WI38 (cell line): ENCODE measurements around the gene EPHA5.

Source experiments
- H3K4me3 ChIP-seq: 2 replicates; pipeline ENCODE4 v1.5.1; 2011; ENCODE audit warnings: low read depth, mild to moderate bottlenecking, control low read depth, low read length
- TF ChIP-seq, protein P1 (sequence below): IDR thresholded peaks from 2 replicates; pipeline ENCODE4 v1.5.1; 2012; ENCODE audit warnings: low read depth, mild to moderate bottlenecking, control low read depth, low read length

The EPHA5 gene

DNA sequence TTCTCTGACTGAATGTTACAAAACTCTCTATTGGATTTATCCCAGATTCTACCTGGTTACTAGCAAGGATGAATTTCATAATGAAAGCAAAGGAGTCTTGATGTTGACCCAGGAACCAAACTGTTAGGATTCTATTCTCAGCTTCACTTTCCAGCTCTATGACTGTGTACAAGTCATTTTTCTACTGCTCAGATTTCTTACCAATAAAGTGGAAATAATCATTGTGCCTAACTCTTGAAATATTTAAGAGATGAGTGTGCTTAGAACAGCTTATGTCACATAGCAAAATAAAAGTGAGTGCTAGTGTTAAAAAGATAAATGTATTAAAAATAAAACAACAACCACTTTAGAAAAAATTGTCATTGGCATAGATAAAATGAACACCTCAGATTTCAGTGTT, 45.6 kb downstream of the EPHA5 start:
- H3K4me3 ChIP-seq, result no peak overlapping the region
- TF ChIP-seq, protein P1, sequence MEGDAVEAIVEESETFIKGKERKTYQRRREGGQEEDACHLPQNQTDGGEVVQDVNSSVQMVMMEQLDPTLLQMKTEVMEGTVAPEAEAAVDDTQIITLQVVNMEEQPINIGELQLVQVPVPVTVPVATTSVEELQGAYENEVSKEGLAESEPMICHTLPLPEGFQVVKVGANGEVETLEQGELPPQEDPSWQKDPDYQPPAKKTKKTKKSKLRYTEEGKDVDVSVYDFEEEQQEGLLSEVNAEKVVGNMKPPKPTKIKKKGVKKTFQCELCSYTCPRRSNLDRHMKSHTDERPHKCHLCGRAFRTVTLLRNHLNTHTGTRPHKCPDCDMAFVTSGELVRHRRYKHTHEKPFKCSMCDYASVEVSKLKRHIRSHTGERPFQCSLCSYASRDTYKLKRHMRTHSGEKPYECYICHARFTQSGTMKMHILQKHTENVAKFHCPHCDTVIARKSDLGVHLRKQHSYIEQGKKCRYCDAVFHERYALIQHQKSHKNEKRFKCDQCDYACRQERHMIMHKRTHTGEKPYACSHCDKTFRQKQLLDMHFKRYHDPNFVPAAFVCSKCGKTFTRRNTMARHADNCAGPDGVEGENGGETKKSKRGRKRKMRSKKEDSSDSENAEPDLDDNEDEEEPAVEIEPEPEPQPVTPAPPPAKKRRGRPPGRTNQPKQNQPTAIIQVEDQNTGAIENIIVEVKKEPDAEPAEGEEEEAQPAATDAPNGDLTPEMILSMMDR, result no peak

DNA sequence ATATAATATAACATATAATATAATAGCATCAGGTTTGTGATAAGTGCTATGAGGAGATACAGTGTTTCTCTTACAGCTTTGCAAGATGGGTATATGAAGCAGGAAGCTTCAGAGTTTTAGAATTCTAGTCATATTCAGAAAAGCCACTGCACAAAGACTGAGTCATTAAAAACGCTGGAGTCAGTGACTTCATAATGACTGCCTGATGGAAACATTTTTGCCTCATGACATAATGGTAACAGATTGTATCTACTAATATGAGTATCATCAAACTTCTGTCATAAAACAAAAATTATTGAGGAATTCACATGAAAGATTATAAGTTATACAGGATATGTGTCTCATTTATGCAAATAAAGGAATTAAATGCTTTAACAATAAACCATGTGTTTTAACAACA, 46.8 kb downstream of the EPHA5 start:
- no peak overlapping the region for H3K4me3 ChIP-seq
- TF ChIP-seq, protein P1, result no peak

DNA sequence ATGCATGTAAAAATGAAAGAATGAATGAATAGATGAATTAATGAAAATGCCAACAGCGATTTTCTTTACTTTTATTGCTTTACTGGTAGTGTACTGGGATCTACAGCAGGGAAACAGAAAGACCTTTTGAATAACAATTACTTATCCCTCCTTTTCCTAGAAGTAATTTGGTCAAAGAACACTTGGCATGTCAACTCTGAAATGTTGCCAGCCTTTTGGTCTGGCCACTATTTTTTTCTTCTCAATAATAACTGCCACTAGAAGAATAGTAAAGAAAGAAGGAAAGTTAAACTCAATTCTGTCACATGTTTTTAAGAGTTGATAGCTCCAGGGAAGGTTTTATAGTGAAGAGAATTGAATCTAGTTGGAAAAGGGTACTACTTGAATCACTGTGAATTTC, 52.9 kb downstream of the EPHA5 start:
- H3K4me3 ChIP-seq, result no peak overlapping the region
- TF ChIP-seq, protein P1, result no peak

DNA sequence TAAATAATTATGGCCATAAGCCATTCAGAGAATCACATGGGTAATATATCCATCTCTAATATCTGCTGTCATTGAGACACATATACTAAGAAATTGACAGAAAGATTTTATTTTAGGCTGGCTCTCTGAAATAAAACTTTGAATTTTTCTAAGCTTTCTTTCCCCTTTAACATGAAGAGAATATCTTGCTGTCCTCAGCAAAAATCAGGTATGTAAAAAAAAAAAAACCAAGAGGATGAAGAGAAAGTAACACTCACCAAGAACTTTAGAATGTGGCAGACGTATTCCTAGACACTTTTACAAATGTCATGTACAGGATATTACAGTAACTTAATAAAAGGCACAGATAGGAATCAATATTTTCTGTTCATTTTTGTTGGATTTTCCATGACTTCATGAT, 65.8 kb downstream of the EPHA5 start:
- TF ChIP-seq, protein P1, result no peak
- H3K4me3 ChIP-seq, result no peak overlapping the region

DNA sequence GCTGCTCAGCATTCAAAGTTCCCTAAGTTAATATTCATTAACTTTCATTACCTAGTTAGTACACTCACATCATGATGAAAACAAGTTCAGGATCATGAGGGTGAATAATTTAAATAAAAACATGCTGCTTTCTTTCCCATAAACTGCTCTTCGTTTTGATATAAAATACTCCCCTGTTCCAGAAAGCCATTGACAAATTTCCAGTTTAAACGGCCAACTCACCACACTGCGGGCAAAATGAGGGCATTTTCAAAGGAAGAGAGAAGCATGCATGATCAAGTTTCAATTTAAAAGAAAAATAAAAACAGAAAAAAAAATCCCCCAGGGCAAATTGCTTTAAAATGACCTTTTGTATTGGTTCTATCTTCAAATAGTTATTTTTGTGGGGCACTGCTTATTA, 69.6 kb downstream of the EPHA5 start:
- TF ChIP-seq, protein P1, result no peak
- no peak overlapping the region for H3K4me3 ChIP-seq

DNA sequence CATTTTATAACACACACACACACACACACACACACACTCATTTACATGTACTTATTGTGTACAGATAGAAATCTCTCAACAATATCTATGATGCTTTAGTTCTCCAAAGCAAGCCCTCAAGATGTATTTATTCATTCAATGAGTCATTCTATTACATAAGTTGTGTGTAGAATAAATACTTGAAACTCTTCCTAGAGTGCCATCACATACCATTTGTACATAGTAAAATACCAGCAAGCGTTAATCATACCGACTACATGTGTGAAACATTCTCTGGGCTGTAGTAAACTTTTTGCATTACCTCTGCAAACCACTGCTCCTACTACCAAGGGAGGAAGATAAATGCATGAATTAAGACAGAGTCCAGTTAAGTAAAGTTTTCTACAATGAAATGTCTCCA, 70.9 kb downstream of the EPHA5 start:
- no peak overlapping the region for H3K4me3 ChIP-seq
- TF ChIP-seq, protein P1, result no peak

DNA sequence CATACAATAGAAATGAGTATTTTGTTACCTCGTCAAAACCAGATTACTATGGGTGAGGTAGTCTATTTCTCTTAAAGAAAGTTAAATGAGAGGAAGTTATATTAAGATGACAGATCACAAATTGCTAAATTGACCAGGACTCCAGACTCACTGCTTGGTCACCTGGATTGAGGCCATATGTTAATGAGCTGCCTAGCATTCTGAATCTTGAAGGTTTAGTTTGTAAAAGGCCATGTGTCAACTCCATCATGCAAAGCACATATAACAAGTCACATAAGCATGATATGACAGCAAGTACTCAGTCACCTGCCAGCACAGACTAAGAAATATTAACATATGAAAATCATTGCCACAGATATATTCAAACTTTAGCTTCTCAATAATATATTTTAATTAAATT, 72.6 kb downstream of the EPHA5 start:
- H3K4me3 ChIP-seq, result no peak overlapping the region
- TF ChIP-seq, protein P1, result no peak
